ENCODE data around the gene CXCR3.

DNA sequence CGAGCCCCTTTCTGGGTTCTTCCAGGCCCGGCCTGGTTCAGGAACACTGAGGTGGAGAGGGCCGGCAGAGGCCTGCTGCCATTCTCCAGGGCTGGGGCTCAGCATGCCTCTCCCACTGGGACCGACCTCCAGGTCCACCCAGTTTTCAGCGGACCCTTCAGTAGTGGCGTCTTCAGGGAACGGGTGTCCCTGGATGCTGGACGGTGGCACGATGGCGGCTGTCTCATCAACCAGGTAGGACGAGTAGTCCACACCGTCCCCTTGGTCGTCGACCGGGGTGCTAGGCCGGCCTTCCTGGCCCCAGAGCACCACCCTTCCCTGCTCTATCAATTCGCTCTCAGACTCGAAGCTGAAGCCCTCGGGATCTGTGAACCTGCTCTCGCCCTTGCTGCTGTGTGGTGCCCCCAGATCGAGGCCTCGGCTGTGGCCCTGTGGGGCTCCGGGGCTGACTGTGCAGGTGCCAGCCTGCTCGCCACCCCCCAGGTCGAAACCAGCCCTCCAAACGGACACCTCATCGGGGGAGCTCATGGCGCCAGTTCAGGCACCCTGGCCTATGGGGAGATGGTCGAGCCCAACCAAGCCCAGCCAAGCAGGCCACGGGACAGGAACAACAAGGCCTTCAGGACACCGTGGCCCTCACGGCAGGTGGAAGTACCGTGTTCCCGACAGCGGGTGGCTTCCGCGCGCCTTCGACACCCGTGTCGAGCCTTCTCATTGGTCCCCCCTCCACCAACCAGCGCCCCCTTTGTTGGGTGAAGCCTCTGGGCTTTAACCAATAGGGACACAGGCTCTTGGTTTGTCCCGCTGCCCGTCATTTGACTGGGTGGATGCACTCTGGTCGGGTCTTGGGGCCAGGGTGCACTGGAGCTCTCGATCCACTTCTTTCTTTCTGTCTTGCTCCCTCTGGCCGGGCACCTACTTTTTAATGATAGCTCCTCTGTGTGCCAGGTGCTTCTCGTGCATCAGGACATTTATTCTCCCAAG, 48.2 kb upstream of the CXCR3 start:
- TF ChIP-seq ELF4 (IDR thresholded peaks at IDR 0.05): no peak
- TF ChIP-seq FOXM1 (IDR thresholded peaks at IDR 0.05; ENCODE audit: borderline replicate concordance): no peak
- TF ChIP-seq SUZ12 (IDR thresholded peaks at IDR 0.05): no peak
- no peak for TF ChIP-seq HDGF (IDR thresholded peaks at IDR 0.05; ENCODE audit: borderline replicate concordance)
- TF ChIP-seq BHLHE40 (IDR thresholded peaks at IDR 0.05; ENCODE audit: borderline replicate concordance): no peak
- no peak for TF ChIP-seq SP1 (IDR thresholded peaks at IDR 0.05)
- no peak for TF ChIP-seq FOXK2 (IDR thresholded peaks at IDR 0.05)
- TF ChIP-seq NFRKB (IDR thresholded peaks at IDR 0.05): no peak
- TF ChIP-seq ZNF384 (IDR thresholded peaks at IDR 0.05): no peak
- no peak for TF ChIP-seq L3MBTL2 (conservative IDR thresholded peaks at IDR 0.05)
- TF ChIP-seq, protein P1, sequence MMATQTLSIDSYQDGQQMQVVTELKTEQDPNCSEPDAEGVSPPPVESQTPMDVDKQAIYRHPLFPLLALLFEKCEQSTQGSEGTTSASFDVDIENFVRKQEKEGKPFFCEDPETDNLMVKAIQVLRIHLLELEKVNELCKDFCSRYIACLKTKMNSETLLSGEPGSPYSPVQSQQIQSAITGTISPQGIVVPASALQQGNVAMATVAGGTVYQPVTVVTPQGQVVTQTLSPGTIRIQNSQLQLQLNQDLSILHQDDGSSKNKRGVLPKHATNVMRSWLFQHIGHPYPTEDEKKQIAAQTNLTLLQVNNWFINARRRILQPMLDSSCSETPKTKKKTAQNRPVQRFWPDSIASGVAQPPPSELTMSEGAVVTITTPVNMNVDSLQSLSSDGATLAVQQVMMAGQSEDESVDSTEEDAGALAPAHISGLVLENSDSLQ (IDR thresholded peaks at IDR 0.05): no peak
- no peak for TF ChIP-seq FOXA1 (IDR thresholded peaks at IDR 0.05)
- TF ChIP-seq TARDBP (IDR thresholded peaks at IDR 0.05): no peak
